G401 (cell line): ENCODE results near the gene SELENOO. TPM values are rescaled to one million over a fixed set of nuclear protein-coding genes. Genes with fewer than 3 reads are reported as not detected.

Source experiments
- DNase-seq: peaks from one replicate; pipeline ENCODE4 v3.0.0-alpha.2; 2015; ENCODE audit warnings: low spot score
- in situ Hi-C: cut with HindIII; loops from 2 replicates; pipeline ENCODE4 v1.10.0; 2016; ENCODE audit warnings: low sequenced_read_pairs, mixed read lengths
- total RNA-seq: library from RNA; depleted of rRNA; stranded (reverse); fragments of >200 nt; shearing (Covaris generic); gene quantifications from 2 replicates; pipeline ENCODE4 v1.2.3, GENCODE V29; 2014

SELENOO gene
- total RNA-seq, 1 experiment from 2014 or later, result 40.7 TPM

GRCh38 chr22:50246242-50247175, 45.7 kb downstream of the SELENOO start:
- no peak for DNase-seq
- in situ Hi-C loops, result no loop called here

DNA sequence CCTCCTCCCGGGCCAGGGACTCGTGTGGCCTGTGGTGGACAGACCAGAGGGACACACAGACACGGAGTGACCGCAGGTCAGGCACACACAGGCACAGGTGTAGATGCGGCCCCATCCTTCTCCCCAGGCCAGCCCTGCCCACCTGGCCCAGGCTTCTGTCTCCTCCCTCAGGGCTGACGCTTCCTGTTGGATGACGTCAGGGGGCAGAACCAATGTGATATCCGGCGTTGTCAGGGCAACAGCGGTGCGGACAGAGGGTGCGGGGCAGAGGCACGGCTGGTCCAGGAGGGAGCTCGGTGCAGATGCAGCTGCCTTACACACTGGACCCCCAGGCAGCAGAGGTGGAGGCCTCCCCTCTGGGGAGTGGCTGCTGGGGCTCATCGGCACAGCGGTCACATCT, 46.9 kb downstream of the SELENOO start:
- in situ Hi-C loops, result no loop called here

DNA sequence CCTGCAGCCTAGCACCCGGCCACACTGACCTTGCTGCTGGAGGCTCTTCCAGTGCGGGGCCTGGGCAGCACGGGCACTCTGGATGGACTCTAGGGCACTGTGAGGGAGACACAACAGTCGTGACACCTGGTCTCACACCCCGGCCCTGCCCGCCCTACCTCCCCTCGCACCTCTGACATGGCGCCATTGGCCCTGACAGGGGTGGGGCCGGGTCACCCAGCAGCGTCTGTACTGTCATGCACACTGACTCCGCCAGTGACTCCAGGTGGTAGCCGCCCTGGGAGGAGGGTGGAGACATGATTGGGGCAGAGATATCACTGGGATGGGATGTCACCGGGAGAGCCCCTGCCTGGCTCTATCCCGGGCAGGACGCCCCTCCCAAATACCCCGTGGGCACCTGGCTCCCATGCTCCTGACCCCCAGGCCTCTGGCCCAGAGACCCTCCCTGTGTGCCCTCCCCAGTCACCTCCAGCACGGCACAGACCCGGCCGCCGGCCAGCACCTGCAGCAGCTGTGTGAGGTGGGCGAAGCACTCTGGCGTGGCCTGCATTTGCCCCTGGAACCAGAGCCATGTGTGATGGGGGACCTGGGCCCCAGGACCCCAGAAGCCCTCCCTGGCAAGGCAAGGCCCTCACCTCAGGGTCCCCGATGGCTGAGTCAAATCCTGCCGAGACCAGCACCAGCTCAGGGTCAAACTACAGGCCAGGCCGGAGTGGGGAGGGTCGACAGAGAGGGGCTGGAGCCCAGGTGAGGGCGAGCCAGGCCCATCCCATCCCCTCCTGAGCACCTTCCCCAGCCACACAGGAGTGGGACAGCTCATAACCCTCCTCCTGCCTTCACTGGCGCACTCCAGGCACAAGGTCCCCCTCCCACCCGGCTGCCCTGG, 47.6 kb downstream of the SELENOO start:
- in situ Hi-C loops, result no loop called here
- no peak for DNase-seq

More for the DNA sequence above, 46.9 kb downstream of the SELENOO start:
- DNase-seq, result peak; percentile 36

- in situ Hi-C loops, result no loop called here
- DNase-seq, result no peak
Measured at GRCh38 chr22:50249341-50250248, 48.8 kb downstream of the SELENOO start.

DNA sequence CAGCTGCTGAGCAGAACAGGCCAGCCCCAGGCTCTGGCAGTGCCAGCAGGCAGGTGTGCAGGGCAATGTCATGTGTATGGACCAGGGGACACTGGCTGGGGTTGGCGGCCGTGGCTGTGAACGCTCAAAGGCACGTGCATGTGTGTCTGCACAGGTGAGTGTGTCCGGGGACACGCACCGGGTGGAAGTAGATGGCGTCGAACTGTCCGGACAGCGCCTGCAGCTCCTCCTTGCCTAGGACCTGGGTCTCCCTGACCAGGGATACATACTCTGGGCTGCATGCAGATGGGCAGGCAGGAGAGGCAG, 49.4 kb downstream of the SELENOO start:
- in situ Hi-C loops, result no loop called here
- no peak for DNase-seq

DNA sequence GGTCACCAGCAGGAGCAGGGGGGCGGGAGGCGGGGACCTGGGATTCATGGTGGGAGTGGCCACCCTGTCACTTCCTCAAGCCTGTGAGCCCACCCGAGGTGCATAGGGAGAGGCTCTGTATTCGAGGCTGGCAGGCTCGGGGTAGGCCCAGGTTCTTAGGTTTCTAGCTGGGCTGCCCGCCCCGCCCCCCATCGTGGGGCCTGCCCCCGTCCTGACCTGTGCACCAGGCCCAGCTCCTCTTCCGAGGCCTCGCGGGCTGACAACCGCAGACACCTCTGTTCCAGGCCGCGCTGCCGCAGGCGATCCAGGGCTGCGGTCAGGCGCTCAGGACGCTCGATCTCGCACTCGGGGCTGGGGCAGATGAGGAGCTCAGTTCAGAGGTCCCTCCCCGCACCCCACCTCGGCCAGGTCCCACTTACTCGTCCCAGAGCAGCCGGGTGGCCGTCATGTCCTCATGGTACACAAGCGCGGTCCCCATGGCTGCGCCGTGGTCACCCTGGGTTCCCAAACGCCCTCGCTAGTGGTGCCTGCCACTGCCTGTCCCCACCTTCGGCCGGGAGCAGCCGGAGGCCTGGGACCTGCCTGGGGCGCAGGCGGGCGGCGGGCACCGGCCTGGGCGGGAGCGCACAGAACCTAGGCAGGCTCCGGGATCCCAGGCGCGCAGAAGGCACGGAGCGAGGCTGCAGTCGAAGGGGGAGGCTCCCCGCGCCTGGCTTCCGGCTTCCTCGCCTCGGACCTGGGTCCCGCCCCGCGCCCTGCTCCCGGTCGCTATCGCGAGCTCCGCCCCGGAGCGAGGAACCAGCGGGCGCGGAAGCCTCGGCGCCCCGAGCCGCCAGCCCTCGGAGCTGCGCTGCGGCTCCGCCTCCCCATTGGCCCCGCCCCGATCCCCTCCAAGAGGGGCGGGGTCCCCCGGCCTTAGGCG, 50.0 kb downstream of the SELENOO start, which contains the start of gene HDAC10:
TSS of gene HDAC10 (minus strand) at position 711 of the 922 bp plus-strand sequence. CDS start at position 478, 233 bp downstream.
- DNase-seq, result peak; percentile 51
- in situ Hi-C loops, result no loop called here

DNA sequence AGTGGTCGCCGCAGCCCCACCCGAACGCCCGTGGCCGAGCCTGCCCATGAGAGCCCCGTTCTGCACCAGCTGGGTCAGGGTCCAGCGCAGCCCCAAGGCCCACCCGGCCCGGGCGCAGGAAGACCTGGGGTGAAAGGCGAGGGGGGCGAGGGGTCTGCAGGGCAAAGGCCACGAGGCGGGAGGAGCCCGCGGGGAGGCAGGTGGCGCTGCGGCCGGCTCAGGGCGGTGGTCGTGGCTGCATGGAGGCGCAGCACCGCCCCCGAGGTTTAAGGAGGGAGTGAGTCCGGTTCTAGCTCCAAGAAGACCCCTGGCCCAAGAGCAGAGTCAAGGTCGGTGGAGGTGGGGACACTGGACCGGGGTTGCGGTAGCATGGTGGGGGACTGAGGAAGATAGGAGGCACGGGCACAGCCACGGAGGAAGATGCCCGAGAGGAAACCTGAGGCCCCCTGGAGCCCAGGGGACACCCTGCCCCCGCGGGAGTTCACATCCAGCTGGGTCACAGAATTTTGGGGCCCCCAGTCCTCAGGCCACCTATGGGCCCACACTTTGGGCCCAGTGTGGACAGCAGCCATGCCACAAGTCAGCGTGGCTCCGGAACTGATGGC, 50.8 kb downstream of the SELENOO start:
- DNase-seq, result no peak
- in situ Hi-C loops, result no loop called here

DNA sequence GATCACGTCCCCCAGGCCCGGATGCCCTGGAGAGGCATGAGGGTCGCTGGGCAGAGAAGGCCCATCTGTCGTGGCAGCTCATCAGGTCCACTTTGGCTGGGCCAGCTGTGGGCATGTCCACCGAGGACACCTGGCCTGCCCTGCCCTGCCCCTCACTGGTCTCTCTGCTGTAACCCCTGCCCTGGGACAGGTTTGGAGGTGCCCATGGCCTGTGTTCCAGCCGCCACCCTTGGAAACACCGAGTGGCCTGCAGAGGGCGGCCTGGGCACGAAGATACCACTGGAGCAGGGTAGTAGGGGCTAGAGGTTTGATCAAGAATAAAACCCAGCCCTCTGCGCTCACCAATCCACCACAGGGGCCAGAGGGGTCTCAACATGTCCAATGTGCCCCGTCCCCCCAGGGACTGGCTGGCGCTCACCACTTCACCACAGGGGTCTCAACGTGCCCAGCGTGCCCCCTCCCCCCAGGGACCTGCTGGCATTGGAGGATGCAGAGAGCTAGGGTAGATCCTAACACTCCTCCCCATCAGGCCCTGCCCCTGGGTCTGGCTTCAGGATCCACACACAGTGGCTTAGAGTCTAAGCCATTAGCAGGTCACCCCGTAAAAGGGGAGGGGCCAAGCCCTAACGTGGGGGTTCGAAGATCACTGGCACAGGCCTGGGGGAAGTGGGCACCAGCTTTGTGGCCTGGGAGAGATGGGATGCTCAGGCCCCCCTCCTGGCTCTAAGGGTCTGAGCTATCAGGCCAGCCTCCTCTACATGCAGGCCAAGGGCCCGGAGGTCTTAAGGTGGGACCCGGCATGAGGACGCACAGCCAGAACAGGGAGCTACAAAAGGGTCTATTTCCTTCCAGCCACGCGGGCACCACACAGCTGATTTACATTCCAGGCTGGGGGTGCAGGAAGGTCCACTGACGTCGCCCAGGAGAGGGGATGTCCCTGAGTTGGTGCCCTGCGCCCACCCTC, 51.6 kb downstream of the SELENOO start:
- in situ Hi-C loops, result no loop called here

DNA sequence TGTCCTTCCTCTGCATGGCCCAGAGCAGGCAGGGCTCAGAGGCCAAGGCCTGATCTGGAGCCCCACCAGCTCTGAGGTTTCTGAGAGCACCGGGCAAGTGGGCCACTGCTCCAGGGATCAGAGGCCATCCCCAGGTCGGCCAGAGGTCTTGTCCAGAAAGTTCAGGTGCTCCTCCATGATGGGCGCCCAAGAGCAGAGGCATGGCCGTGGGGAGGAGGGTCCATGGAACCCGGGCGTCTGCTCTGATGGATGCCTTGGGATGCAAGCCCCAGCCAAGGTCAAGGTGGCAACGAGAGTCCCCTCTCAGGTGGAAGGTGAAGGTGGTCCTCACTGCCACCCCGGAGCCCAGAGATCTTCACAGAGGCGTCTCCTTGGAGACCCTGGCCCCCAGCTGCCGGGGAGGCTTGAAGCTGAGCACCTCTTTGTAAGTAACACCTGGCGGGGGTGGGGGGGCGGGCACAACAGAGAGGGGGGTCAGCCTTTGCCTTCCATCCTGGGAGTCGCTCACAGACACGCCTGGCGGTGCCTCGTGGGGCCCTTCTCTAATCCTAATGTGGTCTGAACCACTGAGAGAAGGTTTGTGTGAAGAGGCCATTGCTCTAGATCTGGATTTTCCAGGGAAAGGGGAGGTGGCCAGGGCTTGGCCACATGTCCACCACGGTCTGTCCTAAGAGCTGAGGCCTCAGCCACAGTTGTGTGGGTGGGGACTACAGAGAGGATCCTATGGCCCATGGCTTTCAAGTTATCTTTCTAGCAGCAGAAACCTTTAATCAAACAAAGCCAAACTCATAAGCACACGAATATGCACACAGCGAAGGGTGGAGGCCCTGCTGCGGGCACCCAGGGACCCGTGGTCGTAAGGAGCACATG, 52.5 kb downstream of the SELENOO start:
- in situ Hi-C loops, result no loop called here

More for the DNA sequence above, 51.6 kb downstream of the SELENOO start:
- peak; percentile 84 for DNase-seq

GRCh38 chr22:50253941-50254340, 53.1 kb downstream of the SELENOO start:
- in situ Hi-C loops, result no loop called here
- DNase-seq, result no peak

More for the DNA sequence above, 52.5 kb downstream of the SELENOO start:
- DNase-seq, result no peak

DNA sequence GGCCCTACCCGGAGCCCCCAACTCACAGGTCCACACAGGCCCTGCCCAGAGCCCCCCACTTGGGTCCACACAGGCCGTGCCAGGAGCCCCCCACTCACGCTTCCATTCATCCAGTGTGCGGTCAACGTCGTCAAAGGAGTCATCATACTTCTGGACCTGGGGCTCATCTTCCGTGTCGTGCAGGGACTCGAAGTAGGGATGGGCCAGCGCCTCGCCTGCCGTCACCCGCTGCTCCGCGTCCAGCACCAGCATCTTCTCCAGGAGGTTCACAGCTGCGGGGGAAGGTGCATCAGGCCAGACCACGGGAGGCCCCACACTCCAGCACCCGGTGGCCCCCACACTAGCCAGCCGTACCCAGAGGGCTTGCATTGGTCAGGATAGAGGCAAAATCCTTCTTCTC, 54.3 kb downstream of the SELENOO start:
- DNase-seq, result no peak
- in situ Hi-C loops, result no loop called here

DNA sequence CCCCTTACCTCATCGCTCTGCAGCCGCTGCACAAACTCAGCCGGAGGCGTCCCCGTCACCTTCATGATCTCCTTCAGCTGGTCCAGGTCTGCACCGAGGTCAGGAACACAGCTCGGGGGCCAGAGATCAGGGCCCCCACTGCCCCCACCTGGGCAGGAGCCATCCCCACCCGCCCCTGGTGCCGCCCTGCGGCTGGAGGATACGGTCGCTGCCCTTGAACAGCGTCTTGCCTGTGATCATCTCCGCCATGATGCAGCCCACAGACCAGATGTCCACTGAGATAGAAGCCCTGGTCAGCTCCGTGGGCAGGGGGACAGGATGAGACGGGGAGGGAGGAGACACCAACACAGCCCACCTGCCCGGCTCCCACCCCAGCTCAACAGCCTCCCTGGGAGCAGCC, 54.8 kb downstream of the SELENOO start:
- in situ Hi-C loops, result no loop called here
- DNase-seq, result no peak

DNA sequence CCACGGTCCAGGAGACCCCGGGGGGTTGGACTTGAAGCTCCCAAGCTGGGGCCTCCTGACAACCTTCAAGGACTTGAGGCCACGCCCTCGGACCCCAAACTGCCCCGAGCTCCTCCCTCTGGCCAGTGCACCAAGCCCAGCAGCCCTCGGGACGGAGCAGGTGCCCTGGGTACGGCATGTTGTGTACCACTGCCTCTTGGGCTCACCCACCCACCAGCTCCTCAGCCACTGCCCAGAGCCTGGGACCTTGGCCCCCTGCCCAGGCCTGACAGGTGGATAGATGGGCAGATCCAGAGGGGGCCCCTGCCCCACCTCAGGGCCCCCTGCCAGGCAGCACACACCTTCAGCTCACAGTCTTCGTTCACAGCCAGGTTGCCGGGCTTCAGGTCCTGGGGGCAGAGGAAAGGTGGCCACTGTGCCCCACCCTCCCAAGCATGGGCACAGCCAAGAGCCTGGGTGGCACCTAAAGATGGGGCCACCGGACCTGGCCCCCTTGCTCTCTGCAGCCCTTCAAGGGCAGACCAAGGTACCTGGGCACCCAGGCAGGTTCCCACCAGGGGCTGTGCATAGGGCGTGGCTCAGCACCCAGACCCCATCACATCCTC, 55.5 kb downstream of the SELENOO start:
- peak; percentile 2 for DNase-seq
- in situ Hi-C loops, result no loop called here

GRCh38 chr22:50257041-50257440, 56.2 kb downstream of the SELENOO start:
- in situ Hi-C loops, result no loop called here
- no peak for DNase-seq
